AG09309 (cell line): ENCODE measurements around the gene SH2D1B.
"Not testable (repeated sequence)": the region's sequence is repeated elsewhere in the genome, so short reads cannot be mapped to it uniquely, and the experiment has no call there.

Experiments used
- DNase-seq: peaks from one replicate; pipeline ENCODE4 v3.0.0-alpha.2; 2010; ENCODE audit warnings: low read depth
- H3K4me3 ChIP-seq: 2 replicates; pipeline ENCODE4 v1.5.1; 2011; ENCODE audit warnings: mild to moderate bottlenecking, low read depth, low read length, moderate library complexity; ENCODE audit not compliant: control insufficient read depth
- CTCF ChIP-seq: IDR thresholded peaks from 2 replicates; pipeline ENCODE4 v1.5.1; 2011; ENCODE audit warnings: mild to moderate bottlenecking, low read depth, low read length, inconsistent platforms; ENCODE audit not compliant: insufficient read depth, control insufficient read depth; ENCODE audit errors: missing control alignments

SH2D1B gene, protein sequence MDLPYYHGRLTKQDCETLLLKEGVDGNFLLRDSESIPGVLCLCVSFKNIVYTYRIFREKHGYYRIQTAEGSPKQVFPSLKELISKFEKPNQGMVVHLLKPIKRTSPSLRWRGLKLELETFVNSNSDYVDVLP

GRCh38 chr1:162412002-162412401, at the start of gene SH2D1B:
TSS of gene SH2D1B (minus strand) at chr1:162412136. CDS start at chr1:162412016, 120 bp downstream.
- H3K4me3 ChIP-seq, result no peak within 1 kb of the TSS
- no peak for TF ChIP-seq CTCF
- DNase-seq, result no peak

GRCh38 chr1:162458236-162458635, 46.3 kb upstream of the SH2D1B start:
- DNase-seq, result no peak
- TF ChIP-seq CTCF, result no peak
- H3K4me3 ChIP-seq, result no peak overlapping the region

- DNase-seq, result no peak
- H3K4me3 ChIP-seq, result no peak overlapping the region
- no peak for TF ChIP-seq CTCF
Observed at GRCh38 chr1:162456323-162456722, 44.4 kb upstream of the SH2D1B start.

DNA sequence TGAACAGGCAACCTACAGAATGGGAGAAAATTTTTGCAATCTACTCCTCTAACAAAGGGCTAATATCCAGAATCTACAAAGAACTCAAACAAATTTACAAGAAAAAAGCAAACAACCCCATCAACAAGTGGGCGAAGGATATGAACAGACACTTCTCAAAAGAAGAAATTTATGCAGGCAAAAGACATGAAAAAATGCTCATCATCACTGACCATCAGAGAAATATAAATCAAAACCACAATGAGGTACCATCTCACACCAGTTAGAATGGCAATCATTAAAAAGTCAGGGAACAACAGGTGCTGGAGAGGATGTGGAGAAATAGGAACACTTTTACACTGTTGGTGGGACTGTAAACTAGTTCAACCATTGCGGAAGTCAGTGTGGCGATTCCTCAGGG, 42.4 kb upstream of the SH2D1B start:
- H3K4me3 ChIP-seq, DNase-seq: not testable (repeated sequence)

DNA sequence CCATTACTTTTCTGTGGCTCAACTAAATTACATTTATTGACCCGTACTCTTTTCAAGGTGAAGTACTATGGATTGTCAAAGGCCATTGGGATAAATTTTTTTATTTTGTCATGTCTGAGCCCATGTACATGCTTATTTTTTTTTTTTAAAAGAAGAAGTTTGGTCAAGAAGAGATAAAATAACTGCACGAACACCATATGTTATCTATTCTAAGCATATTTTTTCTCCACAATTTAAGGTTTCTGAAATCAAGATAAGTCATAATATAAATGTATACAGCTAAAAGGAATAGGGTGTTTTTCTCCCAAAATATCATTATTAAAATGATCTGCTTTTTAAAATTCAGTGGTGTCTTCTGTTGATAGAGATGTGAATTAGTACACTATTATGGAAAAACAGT, 35.0 kb upstream of the SH2D1B start:
- DNase-seq, result no peak

DNA sequence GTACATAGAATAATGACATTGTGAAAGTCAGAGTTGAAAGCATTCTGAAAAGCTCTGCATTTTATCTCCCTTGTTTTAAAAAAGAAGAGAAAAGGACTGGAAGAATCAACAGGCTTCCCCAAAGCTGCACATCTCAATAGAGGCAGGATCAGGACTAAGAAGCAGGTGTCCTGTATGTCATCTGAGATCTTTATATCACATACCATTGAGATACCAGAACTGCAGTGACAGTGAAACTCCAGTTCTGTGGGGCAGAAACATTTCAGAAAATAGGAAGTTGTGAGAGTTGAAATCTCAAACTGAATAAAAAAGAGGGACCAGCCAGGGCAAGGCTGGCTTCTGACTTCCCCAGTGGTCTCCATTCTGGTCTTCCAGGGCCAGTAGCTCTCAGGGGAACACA, 33.0 kb upstream of the SH2D1B start:
- TF ChIP-seq CTCF, result no peak

More for the DNA sequence above, 35.0 kb upstream of the SH2D1B start:
- no peak overlapping the region for H3K4me3 ChIP-seq
- TF ChIP-seq CTCF, result no peak

DNA sequence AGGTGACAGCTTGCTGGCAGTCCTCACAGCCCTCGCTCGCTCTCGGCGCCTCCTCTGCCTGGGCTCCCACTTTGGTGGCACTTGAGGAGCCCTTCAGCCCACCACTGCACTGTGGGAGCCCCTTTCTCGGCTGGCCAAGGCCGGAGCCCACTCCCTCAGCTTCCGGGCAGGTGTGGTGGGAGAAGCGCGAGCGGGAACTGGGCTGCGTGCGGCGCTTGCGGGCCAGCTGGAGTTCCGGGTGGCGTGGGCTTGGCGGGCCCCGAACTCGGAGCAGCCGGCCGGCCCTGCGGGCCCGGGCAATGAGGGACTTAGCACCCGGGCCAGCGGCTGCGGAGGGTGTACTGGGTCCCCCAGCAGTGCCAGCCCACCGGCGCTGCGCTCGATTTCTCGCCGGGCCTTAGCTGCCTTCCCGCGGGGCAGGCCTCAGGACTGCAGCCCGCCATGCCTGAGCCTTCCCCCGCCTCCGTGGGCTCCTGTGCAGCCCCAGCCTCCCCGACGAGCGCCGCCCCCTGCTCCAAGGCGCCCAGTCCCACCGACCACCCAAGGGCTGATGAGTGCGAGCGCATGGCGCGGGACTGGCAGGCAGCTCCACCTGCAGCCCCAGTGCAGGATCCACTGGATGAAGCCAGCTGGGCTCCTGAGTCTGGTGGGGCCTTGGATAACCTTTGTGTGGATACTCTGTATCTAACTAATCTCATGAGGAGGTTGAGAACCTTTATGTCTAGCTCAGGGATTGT, 21.2 kb upstream of the SH2D1B start:
- DNase-seq, H3K4me3 ChIP-seq: not testable (repeated sequence)

More for the DNA sequence above, 33.0 kb upstream of the SH2D1B start:
- H3K4me3 ChIP-seq, result no peak overlapping the region
- no peak for DNase-seq
